ENCODE measurements around the gene KNTC1. TPM values are rescaled to one million over a fixed set of nuclear protein-coding genes. Genes with fewer than 3 reads are reported as not detected.

The KNTC1 gene
- total and polyA plus RNA-seq, 12 donors, result 2.0 to 8.1 (median 3.0) TPM

DNA sequence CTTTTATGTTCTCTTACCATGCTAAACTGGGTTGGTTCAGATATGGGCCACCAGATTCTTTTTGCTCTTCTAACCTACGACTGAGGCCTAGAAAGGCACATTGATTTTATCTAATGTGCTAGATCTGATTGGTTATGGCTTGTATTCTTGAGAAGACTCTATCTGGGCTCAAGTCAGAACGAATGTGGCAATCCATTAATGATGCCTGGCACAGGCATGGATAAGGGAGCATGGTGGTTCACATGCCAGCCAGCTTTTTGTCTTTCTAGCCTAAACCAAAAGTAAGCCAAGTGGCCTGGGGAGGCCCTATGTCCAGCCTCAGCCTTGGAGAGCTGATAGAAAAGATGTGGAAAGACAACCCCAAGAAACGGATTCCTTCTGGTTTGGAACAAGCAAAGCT lies 82.7 kb downstream of the KNTC1 start:
- no peak for ATAC-seq
- Histone ChIP-seq H3K4me1 (no peaks in the 10 kb centered on the region), H3K27me3 (no peaks in the 10 kb centered on the region), H3K4me3 (no peak overlapping the region), H3K9me3 (no peaks in the 10 kb centered on the region), H3K27ac (no peak overlapping the region), H3K36me3 (peaks cover 0 to 92% (median under 1%) of the 10 kb centered on the region in 9 donors)
- intact Hi-C loops (cut with DNase I), result no loop called here
- no peak for DNase-seq
- TF ChIP-seq, protein P1, sequence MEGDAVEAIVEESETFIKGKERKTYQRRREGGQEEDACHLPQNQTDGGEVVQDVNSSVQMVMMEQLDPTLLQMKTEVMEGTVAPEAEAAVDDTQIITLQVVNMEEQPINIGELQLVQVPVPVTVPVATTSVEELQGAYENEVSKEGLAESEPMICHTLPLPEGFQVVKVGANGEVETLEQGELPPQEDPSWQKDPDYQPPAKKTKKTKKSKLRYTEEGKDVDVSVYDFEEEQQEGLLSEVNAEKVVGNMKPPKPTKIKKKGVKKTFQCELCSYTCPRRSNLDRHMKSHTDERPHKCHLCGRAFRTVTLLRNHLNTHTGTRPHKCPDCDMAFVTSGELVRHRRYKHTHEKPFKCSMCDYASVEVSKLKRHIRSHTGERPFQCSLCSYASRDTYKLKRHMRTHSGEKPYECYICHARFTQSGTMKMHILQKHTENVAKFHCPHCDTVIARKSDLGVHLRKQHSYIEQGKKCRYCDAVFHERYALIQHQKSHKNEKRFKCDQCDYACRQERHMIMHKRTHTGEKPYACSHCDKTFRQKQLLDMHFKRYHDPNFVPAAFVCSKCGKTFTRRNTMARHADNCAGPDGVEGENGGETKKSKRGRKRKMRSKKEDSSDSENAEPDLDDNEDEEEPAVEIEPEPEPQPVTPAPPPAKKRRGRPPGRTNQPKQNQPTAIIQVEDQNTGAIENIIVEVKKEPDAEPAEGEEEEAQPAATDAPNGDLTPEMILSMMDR (IDR thresholded peaks at IDR 0.05), result no peak
- WGBS, 2 donors, result 77 to 84% methylated on average over 3 of the region's 3 CpGs

DNA sequence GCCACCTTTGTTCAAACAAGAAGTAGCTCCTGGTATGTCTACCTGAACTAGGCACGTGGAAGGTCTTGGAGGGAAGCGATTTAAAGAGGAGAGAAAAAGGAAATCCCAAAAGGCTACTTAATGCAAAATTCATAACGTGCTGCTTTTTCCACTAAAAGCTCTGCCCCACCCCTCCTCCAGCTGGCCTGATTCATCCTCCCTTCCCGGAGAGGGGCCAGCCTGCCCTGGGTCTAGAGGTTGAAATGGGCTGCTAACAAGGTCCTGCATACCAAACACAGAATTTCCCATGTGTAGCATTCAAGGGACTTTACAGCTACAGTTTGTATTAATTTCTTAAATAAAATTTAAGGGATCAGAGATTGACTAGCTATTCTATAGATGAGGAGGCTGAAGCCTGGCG lies 83.2 kb downstream of the KNTC1 start:
- intact Hi-C loops (cut with DNase I), result no loop called here
- Histone ChIP-seq H3K4me3 (no peak overlapping the region), H3K36me3 (peaks cover 0 to 92% (median 4%) of the 10 kb centered on the region in 9 donors), H3K9me3 (no peaks in the 10 kb centered on the region), H3K27me3 (no peaks in the 10 kb centered on the region), H3K27ac (no peak overlapping the region), H3K4me1 (no peaks in the 10 kb centered on the region)
- 88 to 91% methylated on average over 5 of the region's 5 CpGs for WGBS, 2 donors
- ATAC-seq (no peak), DNase-seq (no peak)
- TF ChIP-seq, protein P1 (IDR thresholded peaks at IDR 0.05), result no peak

DNA sequence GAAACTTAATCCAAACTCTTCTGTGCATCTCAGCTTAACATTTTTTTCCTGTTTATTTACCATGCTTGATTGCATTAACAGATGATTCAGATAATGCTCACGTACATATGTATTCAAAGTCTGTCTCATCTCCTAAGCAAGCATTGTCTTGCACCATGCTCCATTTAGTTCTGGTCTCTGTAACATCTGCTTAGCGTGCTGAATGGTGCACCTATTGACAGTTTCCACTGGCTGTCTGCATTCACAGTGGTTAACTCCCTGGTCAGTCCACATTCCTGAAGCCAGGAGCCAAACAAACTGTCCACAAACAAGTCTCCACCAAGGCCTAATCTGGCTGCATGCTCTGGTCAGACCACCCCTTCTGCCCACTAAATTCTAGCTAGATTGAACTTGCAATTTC lies 83.9 kb downstream of the KNTC1 start:
- no peaks in the 10 kb centered on the region for H3K4me1 ChIP-seq
- no peak for DNase-seq
- no peaks in the 10 kb centered on the region for H3K9me3 ChIP-seq
- no peak for ATAC-seq
- H3K27me3 ChIP-seq, result no peaks in the 10 kb centered on the region
- TF ChIP-seq, protein P1 (IDR thresholded peaks at IDR 0.05), result no peak
- H3K27ac ChIP-seq, result no peak overlapping the region
- no peak overlapping the region for H3K4me3 ChIP-seq
- peaks cover 0 to 92% (median 4%) of the 10 kb centered on the region in 9 donors for H3K36me3 ChIP-seq
- intact Hi-C loops (cut with DNase I), result no loop called here
- WGBS, 2 donors, result 94 to 96% methylated on average over 2 of the region's 2 CpGs

DNA sequence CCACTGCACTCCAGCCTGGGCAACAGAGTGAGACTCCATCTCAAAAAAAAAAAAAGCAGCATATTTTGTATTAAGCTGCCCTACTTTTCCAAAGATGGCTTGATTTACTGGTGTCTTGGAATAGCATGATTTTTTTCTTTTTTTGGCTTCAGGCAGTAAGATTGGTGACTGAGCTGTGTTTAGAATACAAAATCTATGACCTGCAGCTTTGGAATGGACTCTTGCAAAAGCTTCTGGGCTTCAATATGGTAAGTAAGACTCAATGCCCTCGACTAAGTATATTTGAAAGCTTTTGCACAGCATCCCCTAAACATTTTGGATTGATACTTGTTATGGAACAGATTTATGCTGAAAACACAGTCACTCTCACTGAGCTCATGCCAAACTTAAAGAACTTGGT lies 87.8 kb downstream of the KNTC1 start:
- intact Hi-C loops (cut with DNase I), result no loop called here
- no peaks in the 10 kb centered on the region for H3K9me3 ChIP-seq
- no peak overlapping the region for H3K27ac ChIP-seq
- H3K27me3 ChIP-seq, result no peaks in the 10 kb centered on the region
- peaks cover 0 to 94% (median 4%) of the 10 kb centered on the region in 9 donors for H3K36me3 ChIP-seq
- H3K4me1 ChIP-seq, result no peaks in the 10 kb centered on the region
- whole genome bisulfite sequencing, 2 donors, result 92 to 98% methylated on average over 1 of the region's 1 CpG
- ATAC-seq (no peak), DNase-seq (no peak)
- H3K4me3 ChIP-seq, result no peak overlapping the region
- TF ChIP-seq, protein P1 (IDR thresholded peaks at IDR 0.05), result no peak

Measured in heart right ventricle (tissue), 16 donors.